H1 (cell line): ENCODE results near the gene AIRE. TPM values are rescaled to one million over a fixed set of nuclear protein-coding genes. Genes with fewer than 3 reads are reported as not detected.

Source experiments
- CTCF ChIA-PET: fragments of 300-600 bp; sonication (Branson Sonifier 250); formaldehyde crosslinking; loops from one replicate; lab custom pipeline; 2021; ENCODE audit not compliant: partially characterized antibody; lab: Charles Lee
- POLR2A ChIA-PET: fragments of 300-600 bp; sonication (Branson Sonifier 250); formaldehyde crosslinking; loops from one replicate; lab custom pipeline; 2021; ENCODE audit warnings: inconsistent platforms; ENCODE audit not compliant: partially characterized antibody; lab: Charles Lee
- DNase-seq, 2 experiments: peaks; one replicate each; pipeline versions ENCODE4 v3.0.0 to v3.0.0-alpha.2; 2010 to 2022; ENCODE audit warnings: low spot score in 2 of 2, low read depth in 1 of 2, mixed read lengths in 1 of 2
- FAIRE-seq: peaks from 2 replicates; lab custom pipeline; 2011; peaks lifted over from hg19 to GRCh38; lab: Jason Lieb, UNC
- H2AFZ ChIP-seq: 2 replicates; pipeline ENCODE4 v1.8.1; 2012; ENCODE audit warnings: low read length, inconsistent platforms
- H2AK5ac ChIP-seq: 2 replicates; pipeline ENCODE4 v1.6.1; 2013; ENCODE audit warnings: low read depth, low read length
- H2BK120ac ChIP-seq: replicated peaks from 2 replicates; pipeline ENCODE3; 2013; ENCODE audit warnings: low read depth, low read length, inconsistent platforms
- H2BK12ac ChIP-seq: 2 replicates; pipeline ENCODE4 v1.6.1; 2013; ENCODE audit warnings: low read depth, low read length
- H2BK15ac ChIP-seq: 2 replicates; pipeline ENCODE4 v1.6.1; 2013; ENCODE audit warnings: low read length
- H2BK20ac ChIP-seq: 2 replicates; pipeline ENCODE4 v1.6.1; 2013; ENCODE audit warnings: low read length
- H2BK5ac ChIP-seq: 2 replicates; pipeline ENCODE4 v1.6.1; 2013; ENCODE audit warnings: low read depth, low read length
- H3K14ac ChIP-seq: 2 replicates; pipeline ENCODE4 v1.6.1; 2013; ENCODE audit warnings: inconsistent platforms; ENCODE audit not compliant: insufficient read length
- H3K18ac ChIP-seq: 2 replicates; pipeline ENCODE4 v1.6.1; 2013; ENCODE audit warnings: low read length; ENCODE audit errors: extremely low read depth
- H3K23ac ChIP-seq: 2 replicates; pipeline ENCODE4 v1.6.1; 2013; ENCODE audit warnings: inconsistent platforms; ENCODE audit not compliant: insufficient read length
- H3K23me2 ChIP-seq: 2 replicates; pipeline ENCODE4 v1.6.1; 2013; ENCODE audit warnings: low read depth, low read length
- H3K27ac ChIP-seq: 2 replicates; pipeline ENCODE4 v1.6.1; 2011; ENCODE audit warnings: low read depth, low read length, inconsistent platforms
- H3K27me3 ChIP-seq, 4 experiments: replicated peaks in 1 of 4; 1 replicate in 1 of 4; 2 replicates in 3 of 4; pipeline versions ENCODE4 v1.6.1 to v1.8.1; 2011 to 2013; ENCODE audit warnings: low read length in 3 of 4, mild to moderate bottlenecking in 3 of 4, inconsistent platforms in 2 of 4, mixed read lengths in 2 of 4, moderate library complexity in 1 of 4; ENCODE audit not compliant: control insufficient read depth in 3 of 4, insufficient read depth in 3 of 4; ENCODE audit errors: extremely low read depth in 1 of 4
- H3K36me3 ChIP-seq, 4 experiments: 2 replicates each; pipeline versions ENCODE4 v1.6.1 to v1.8.1; 2011 to 2013; ENCODE audit warnings: mild to moderate bottlenecking in 4 of 4, low read length in 3 of 4, moderate library complexity in 2 of 4, control low read depth in 1 of 4, inconsistent platforms in 1 of 4; ENCODE audit not compliant: insufficient read depth in 4 of 4, control insufficient read depth in 2 of 4
- H3K4ac ChIP-seq: replicated peaks from 2 replicates; pipeline ENCODE3; 2013; ENCODE audit warnings: low read length, low read depth, mixed read lengths, inconsistent platforms; ENCODE audit not compliant: insufficient read length
- H3K4me1 ChIP-seq, 4 experiments: replicated peaks in 1 of 4; 1 replicate in 1 of 4; 2 replicates in 3 of 4; pipeline versions ENCODE4 v1.6.1 to v1.8.1; 2011 to 2013; ENCODE audit warnings: low read length in 3 of 4, inconsistent platforms in 2 of 4, mixed read lengths in 1 of 4; ENCODE audit not compliant: insufficient read depth in 4 of 4, control insufficient read depth in 3 of 4
- H3K4me2 ChIP-seq, 2 experiments: 2 replicates each; pipeline versions ENCODE4 v1.6.1 to v1.8.1; 2011 to 2013; ENCODE audit warnings: low read depth in 2 of 2, low read length in 2 of 2, control low read depth in 1 of 2, inconsistent platforms in 1 of 2, mild to moderate bottlenecking in 1 of 2; ENCODE audit not compliant: insufficient read depth in 1 of 2
- H3K4me3 ChIP-seq, 4 experiments: fragments of 200-600, 300-600 bp in 1 of 4; sonication (generic), shearing (Covaris generic), sonication (Bioruptor Twin) in 1 of 4; 2 replicates each; pipeline versions ENCODE4 v1.5.1 to v1.8.1; 2011 to 2016; ENCODE audit warnings: low read length in 4 of 4, low read depth in 3 of 4, control low read depth in 2 of 4, inconsistent platforms in 2 of 4, mild to moderate bottlenecking in 2 of 4, mixed read lengths in 1 of 4, moderate library complexity in 1 of 4; ENCODE audit not compliant: insufficient read depth in 2 of 4; ENCODE audit errors: extremely low read depth in 1 of 4
- H3K56ac ChIP-seq: replicated peaks from 2 replicates; pipeline ENCODE3; 2013; ENCODE audit warnings: low read depth, mild to moderate bottlenecking, mixed read lengths, low read length, inconsistent platforms; ENCODE audit not compliant: insufficient read length
- H3K79me1 ChIP-seq: 2 replicates; pipeline ENCODE4 v1.6.1; 2013; ENCODE audit warnings: low read depth, low read length, control low read depth
- H3K79me2 ChIP-seq, 2 experiments: 2 replicates each; pipeline versions ENCODE4 v1.6.1 to v1.8.1; 2012 to 2013; ENCODE audit warnings: low read length in 2 of 2, mild to moderate bottlenecking in 2 of 2, inconsistent platforms in 1 of 2; ENCODE audit not compliant: insufficient read depth in 2 of 2, control insufficient read depth in 1 of 2
- H3K9ac ChIP-seq, 4 experiments: replicated peaks in 1 of 4; 1 replicate in 1 of 4; 2 replicates in 3 of 4; pipeline versions ENCODE4 v1.6.1 to v1.8.1; 2011 to 2013; ENCODE audit warnings: low read depth in 3 of 4, low read length in 3 of 4, control low read depth in 2 of 4, mild to moderate bottlenecking in 2 of 4, moderate library complexity in 2 of 4, inconsistent platforms in 1 of 4; ENCODE audit errors: extremely low read depth in 1 of 4
- H3K9me3 ChIP-seq, 2 experiments: 2 replicates each; pipeline versions ENCODE4 v1.6.1 to v1.8.1; 2012 to 2013; ENCODE audit warnings: mild to moderate bottlenecking in 2 of 2, moderate library complexity in 2 of 2, control low read depth in 1 of 2, inconsistent platforms in 1 of 2, low read depth in 1 of 2, low read length in 1 of 2, mixed read lengths in 1 of 2; ENCODE audit not compliant: insufficient read depth in 2 of 2
- H4K20me1 ChIP-seq, 2 experiments: replicated peaks in 1 of 2; 2 replicates each; pipeline versions ENCODE3 to v1.8.1; 2011 to 2013; ENCODE audit warnings: inconsistent platforms in 2 of 2, low read length in 2 of 2, mild to moderate bottlenecking in 1 of 2; ENCODE audit not compliant: insufficient read depth in 2 of 2, control insufficient read depth in 1 of 2
- H4K5ac ChIP-seq: 2 replicates; pipeline ENCODE4 v1.6.1; 2013; ENCODE audit warnings: low read length, low read depth, mixed read lengths, inconsistent platforms; ENCODE audit not compliant: insufficient read length
- H4K8ac ChIP-seq: 2 replicates; pipeline ENCODE4 v1.8.0; 2013; ENCODE audit warnings: mild to moderate bottlenecking, moderate library complexity, low read length, inconsistent platforms; ENCODE audit not compliant: insufficient read depth; ENCODE audit errors: extremely low read depth
- H4K91ac ChIP-seq: replicated peaks from 2 replicates; pipeline ENCODE3; 2013; ENCODE audit warnings: low read length, mixed read lengths, inconsistent platforms; ENCODE audit not compliant: insufficient read length
- BACH1 ChIP-seq: IDR thresholded peaks from 2 replicates; pipeline ENCODE4 v1.6.1; 2012; ENCODE audit warnings: low read length, improper control_type of control experiment
- CTCF ChIP-seq, 3 experiments: IDR thresholded peaks; 1 replicate in 2 of 3; 2 replicates in 1 of 3; pipeline versions ENCODE4 v1.5.1 to v1.6.1; 2011; ENCODE audit warnings: low read length in 3 of 3, mild to moderate bottlenecking in 3 of 3, inconsistent platforms in 2 of 3, low read depth in 1 of 3, moderate library complexity in 1 of 3; ENCODE audit not compliant: insufficient read depth in 1 of 3; ENCODE audit errors: control extremely low read depth in 1 of 3
- EGR1 ChIP-seq: IDR thresholded peaks from 2 replicates; pipeline ENCODE4 v1.6.1; 2011; ENCODE audit warnings: low read depth, low read length, borderline replicate concordance
- GTF2F1 ChIP-seq: IDR thresholded peaks from 2 replicates; pipeline ENCODE4 v1.6.1; 2012; ENCODE audit warnings: low read depth, low read length, improper control_type of control experiment, borderline replicate concordance
- KDM4A ChIP-seq: IDR thresholded peaks from one replicate; pipeline ENCODE4 v1.7.1; 2012; ENCODE audit warnings: low read depth, mild to moderate bottlenecking, moderate library complexity, low read length, inconsistent platforms; ENCODE audit not compliant: severe bottlenecking
- RFX5 ChIP-seq: IDR thresholded peaks from 2 replicates; pipeline ENCODE4 v1.6.1; 2011; ENCODE audit warnings: low read depth, low read length, improper control_type of control experiment, borderline replicate concordance
- RNF2 ChIP-seq: fragments of 200-900, 300-1000 bp; sonication (generic); IDR thresholded peaks from 2 replicates; pipeline ENCODE4 v1.7.1; 2016; ENCODE audit warnings: borderline replicate concordance, low read depth, mild to moderate bottlenecking, antibody characterized with exemption, low read length; ENCODE audit not compliant: poor library complexity, severe bottlenecking; ENCODE audit errors: missing control alignments
- SP2 ChIP-seq: IDR thresholded peaks from 2 replicates; pipeline ENCODE4 v1.6.1; 2012; ENCODE audit warnings: mild to moderate bottlenecking, low read length, inconsistent platforms
- TAF1 ChIP-seq: IDR thresholded peaks from 2 replicates; pipeline ENCODE4 v1.6.1; 2011; ENCODE audit warnings: mild to moderate bottlenecking, low read depth, low read length
- TAF7 ChIP-seq: optimal IDR thresholded peaks from 2 replicates; pipeline ENCODE3; 2011; ENCODE audit warnings: low read depth, mild to moderate bottlenecking, inconsistent platforms, low read length, moderate library complexity, borderline replicate concordance
- TEAD4 ChIP-seq: IDR thresholded peaks from 2 replicates; pipeline ENCODE4 v1.6.1; 2012; ENCODE audit warnings: low read depth, low read length, inconsistent platforms, mixed read lengths
- YY1 ChIP-seq: IDR thresholded peaks from 2 replicates; pipeline ENCODE4 v1.6.1; 2011; ENCODE audit warnings: low read depth, mild to moderate bottlenecking, low read length
- WGBS, 2 experiments: shearing (Covaris generic) in 1 of 2; methylation state at CpG; one replicate each; pipeline versions ENCODE4 v1.1.6 to v1.1.7; 2013 to 2015; ENCODE audit warnings: low lambda C conversion rate in 2 of 2, mixed read lengths in 2 of 2, inconsistent platforms in 1 of 2, low coverage in 1 of 2, missing lambda C conversion rate in 1 of 2; ENCODE audit not compliant: insufficient replicate concordance in 2 of 2, insufficient coverage in 1 of 2, insufficient read length in 1 of 2; ENCODE audit errors: extremely low coverage in 1 of 2, missing lambda C conversion rate in 1 of 2; 5-methylcytosine and 5-hydroxymethylcytosine counted together
- polyA plus RNA-seq, 7 experiments: library from polyadenylated mRNA; depleted of rRNA in 3 of 7; stranded (reverse) in 5 of 7; unstranded in 2 of 7; fragments of >200 nt in 5 of 7; fragments of 200-250 nt in 2 of 7; gene quantifications; 1 replicate in 5 of 7; 2 replicates in 1 of 7; 4 replicates in 1 of 7; pipeline versions ENCODE4 v1.2.1 to v1.2.3, GENCODE V29; 2011 to 2013; ENCODE audit warnings: missing spikeins in 2 of 7, mixed read lengths in 2 of 7
- total RNA-seq: library from RNA; stranded (reverse); fragmentation: NEBNext Ultra II Directional; extraction: Animal tissue kit (Norgen Biotek cat#: 25700); gene quantifications from 2 replicates; pipeline ENCODE4 v1.2.1, GENCODE V29; 2021

Gene AIRE
- total and polyA plus RNA-seq, 2 of the 8 experiments (the other 6 are each of a cell fraction or from before 2014, with no cell fraction given) = 0.09 TPM; not detected in 1

GRCh38 chr21:44292812-44293195, 7.1 kb downstream of the AIRE start:
- Histone ChIP-seq H3K79me1 (no peaks in the 10 kb centered on the region), H3K4me1 (peaks cover 0 to 2% (median under 1%) of the 10 kb centered on the region in 4 experiments; a peak in 3 of 7 replicates), H3K56ac (no peak overlapping the region), H3K27ac (no peak overlapping the region), H3K14ac (no peak overlapping the region), H3K36me3 (no peaks in the 10 kb centered on the region), H2AK5ac (no peak overlapping the region), H2BK12ac (no peak overlapping the region), H3K27me3 (no peaks in the 10 kb centered on the region; a peak in 1 of 7 replicates), H4K5ac (no peak overlapping the region), H3K23me2 (no peaks in the 10 kb centered on the region; the same call in 1 of the 2 replicates), H2BK5ac (no peak overlapping the region), H3K79me2 (no peaks in the 10 kb centered on the region), H3K4ac (no peak overlapping the region), H3K23ac (no peak overlapping the region), H2BK15ac (no peak overlapping the region), H2BK120ac (no peak overlapping the region), H2AFZ (no peak overlapping the region), H3K4me3 (no peak overlapping the region), H4K20me1 (no peaks in the 10 kb centered on the region), H3K9ac (no peak overlapping the region), H3K9me3 (no peaks in the 10 kb centered on the region), H3K4me2 (no peak overlapping the region), H3K18ac (no peak overlapping the region), H2BK20ac (no peak overlapping the region), H4K91ac (no peak overlapping the region), H4K8ac (peak overlapping the region; percentile 51; the same call in 1 of the 2 replicates)
- no peak for DNase-seq
- CTCF ChIA-PET = no interaction called here
- 76% methylated on average over 11 of the region's 15 CpGs; no CpG with 5 or more reads in 1 of the 2 experiments for WGBS, 2 experiments
- FAIRE-seq = no peak
- POLR2A ChIA-PET = no interaction called here
- TF ChIP-seq BACH1 (no peak), SP2 (no peak), TEAD4 (no peak), TAF7 (no peak), YY1 (no peak), RFX5 (no peak), EGR1 (no peak), TAF1 (no peak), KDM4A (no peak), GTF2F1 (no peak), CTCF (IDR thresholded peaks at IDR 0.05; ENCODE audit: control extremely low read depth in 1 of 3, insufficient read depth in 1 of 3, low read depth in 1 of 3, low read length in 3 of 3) (no peak), RNF2 (no peak)
